CD14-positive monocyte (primary cell): Measurements from ENCODE around the gene KCNQ1OT1. TPM values are rescaled to one million over a fixed set of nuclear protein-coding genes. Genes with fewer than 3 reads are reported as not detected.

Source experiments
- DNase-seq, 3 donors: peaks; one replicate each; pipeline ENCODE4 v3.0.0-alpha.2; 2011 to 2022
- H2AFZ ChIP-seq: 2 replicates; pipeline ENCODE4 v1.6.0; 2012; ENCODE audit warnings: mild to moderate bottlenecking, low read depth, low read length, inconsistent platforms; ENCODE audit not compliant: insufficient read depth, poor library complexity, severe bottlenecking
- H3K27ac ChIP-seq, 2 donors: 1 replicate in 1 of 2; 2 replicates in 1 of 2; pipeline ENCODE4 v1.5.1; 2012 to 2013; ENCODE audit warnings: low read length in 2 of 2, control low read depth in 1 of 2, inconsistent platforms in 1 of 2, low read depth in 1 of 2, mild to moderate bottlenecking in 1 of 2
- H3K27me3 ChIP-seq, 2 donors: one replicate each; pipeline versions ENCODE4 v1.6.0 to v1.6.1; 2011 to 2013; ENCODE audit warnings: low read length in 2 of 2; ENCODE audit not compliant: control insufficient read depth in 2 of 2, insufficient read depth in 2 of 2
- H3K36me3 ChIP-seq, 2 donors: replicated peaks in 1 of 2; 1 replicate in 1 of 2; 2 replicates in 1 of 2; pipeline versions ENCODE4 v1.5.1 to v1.6.1; 2012 to 2013; ENCODE audit warnings: low read length in 2 of 2, control low read depth in 1 of 2, inconsistent platforms in 1 of 2, mild to moderate bottlenecking in 1 of 2; ENCODE audit not compliant: insufficient read depth in 2 of 2, control insufficient read depth in 1 of 2
- H3K4me1 ChIP-seq, 2 donors: 1 replicate in 1 of 2; 2 replicates in 1 of 2; pipeline versions ENCODE4 v1.5.1 to v1.6.1; 2012 to 2013; ENCODE audit warnings: low read length in 2 of 2, control low read depth in 1 of 2, inconsistent platforms in 1 of 2, mild to moderate bottlenecking in 1 of 2, moderate library complexity in 1 of 2; ENCODE audit not compliant: insufficient read depth in 2 of 2, control insufficient read depth in 1 of 2
- H3K4me2 ChIP-seq: replicated peaks from 2 replicates; pipeline ENCODE3; 2012; ENCODE audit warnings: low read length, moderate library complexity, mild to moderate bottlenecking; ENCODE audit not compliant: poor library complexity, severe bottlenecking; ENCODE audit errors: extremely low read depth
- H3K4me3 ChIP-seq, 3 experiments: fragments of 200-600 bp in 1 of 3; sonication (generic) in 1 of 3; replicated peaks in 1 of 3; 1 replicate in 2 of 3; 2 replicates in 1 of 3; pipeline ENCODE4 v1.5.1; 2011 to 2013; ENCODE audit warnings: low read length in 3 of 3, mild to moderate bottlenecking in 3 of 3, control low read depth in 2 of 3, low read depth in 2 of 3, inconsistent platforms in 1 of 3, moderate library complexity in 1 of 3
- H3K79me2 ChIP-seq: 2 replicates; pipeline ENCODE4 v1.6.0; 2012; ENCODE audit warnings: mild to moderate bottlenecking, control low read depth, inconsistent platforms, low read length, moderate library complexity; ENCODE audit not compliant: insufficient read depth
- H3K9ac ChIP-seq: 2 replicates; pipeline ENCODE4 v1.6.0; 2017; ENCODE audit warnings: low read length, mild to moderate bottlenecking; ENCODE audit not compliant: insufficient read depth, poor library complexity, severe bottlenecking
- H3K9me3 ChIP-seq, 2 donors: replicated peaks in 1 of 2; 1 replicate in 1 of 2; 2 replicates in 1 of 2; pipeline versions ENCODE4 v1.5.1 to v1.6.1; 2012 to 2013; ENCODE audit warnings: low read length in 2 of 2, control low read depth in 1 of 2; ENCODE audit not compliant: control insufficient read depth in 1 of 2, insufficient read depth in 1 of 2
- H4K20me1 ChIP-seq: 2 replicates; pipeline ENCODE4 v1.6.0; 2012; ENCODE audit warnings: mild to moderate bottlenecking, low read length, control low read depth, moderate library complexity; ENCODE audit not compliant: insufficient read depth
- H3K27ac Mint-ChIP-seq, 7 donors: one replicate each; pipeline ENCODE4 v1.8.0; 2020; ENCODE audit warnings: mild to moderate bottlenecking in 7 of 7, mixed read lengths in 7 of 7, moderate library complexity in 6 of 7, inconsistent platforms in 2 of 7
- H3K27me3 Mint-ChIP-seq, 3 donors: one replicate each; pipeline ENCODE4 v1.8.0; 2021 to 2022; ENCODE audit warnings: low read depth in 3 of 3, mild to moderate bottlenecking in 3 of 3, mixed read lengths in 3 of 3, moderate library complexity in 3 of 3, inconsistent platforms in 1 of 3
- H3K36me3 Mint-ChIP-seq, 2 donors: one replicate each; pipeline ENCODE4 v1.8.0; 2020; ENCODE audit warnings: mixed read lengths in 2 of 2, inconsistent platforms in 1 of 2, mild to moderate bottlenecking in 1 of 2
- H3K4me1 Mint-ChIP-seq: one replicate; pipeline ENCODE4 v1.8.0; 2020; ENCODE audit warnings: mild to moderate bottlenecking, mixed read lengths
- H3K4me3 Mint-ChIP-seq, 2 donors: one replicate each; pipeline ENCODE4 v1.8.0; 2020; ENCODE audit warnings: mild to moderate bottlenecking in 2 of 2, mixed read lengths in 2 of 2, moderate library complexity in 1 of 2
- H3K9me3 Mint-ChIP-seq, 7 donors: one replicate each; pipeline ENCODE4 v1.8.0; 2020 to 2022; ENCODE audit warnings: mixed read lengths in 7 of 7, mild to moderate bottlenecking in 6 of 7, moderate library complexity in 6 of 7, inconsistent platforms in 2 of 7
- WGBS: methylation state at CpG from one replicate; pipeline ENCODE4 v1.1.5; 2013; ENCODE audit warnings: missing lambda C conversion rate; ENCODE audit not compliant: insufficient coverage; 5-methylcytosine and 5-hydroxymethylcytosine counted together
- intact Hi-C, 2 donors: fragments of 100-400 bp; cut with micrococcal nuclease; formaldehyde crosslinking; loops; one replicate each; pipeline versions ENCODE4 v1.15.0 to v1.15.1; 2023
- polyA plus RNA-seq, 3 donors: library from polyadenylated mRNA; depleted of rRNA in 1 of 3; unstranded in 2 of 3; stranded (reverse) in 1 of 3; fragments of 300-500 nt in 2 of 3; fragments of >200 nt in 1 of 3; fragmentation: Illumina TruSeq in 2 of 3; gene quantifications; 1 replicate in 2 of 3; 2 replicates in 1 of 3; pipeline ENCODE4 v1.2.3, GENCODE V29; 2012 to 2021
- TF ChIP-seq, protein P1 (sequence below): fragments of 200-600 bp; IDR thresholded peaks from one replicate; pipeline ENCODE4 v1.8.0; 2022; ENCODE audit warnings: antibody characterized with exemption, mild to moderate bottlenecking

Gene KCNQ1OT1
- polyA plus RNA-seq, 3 donors = 0.01 to 0.04 (median 0.03) TPM

DNA sequence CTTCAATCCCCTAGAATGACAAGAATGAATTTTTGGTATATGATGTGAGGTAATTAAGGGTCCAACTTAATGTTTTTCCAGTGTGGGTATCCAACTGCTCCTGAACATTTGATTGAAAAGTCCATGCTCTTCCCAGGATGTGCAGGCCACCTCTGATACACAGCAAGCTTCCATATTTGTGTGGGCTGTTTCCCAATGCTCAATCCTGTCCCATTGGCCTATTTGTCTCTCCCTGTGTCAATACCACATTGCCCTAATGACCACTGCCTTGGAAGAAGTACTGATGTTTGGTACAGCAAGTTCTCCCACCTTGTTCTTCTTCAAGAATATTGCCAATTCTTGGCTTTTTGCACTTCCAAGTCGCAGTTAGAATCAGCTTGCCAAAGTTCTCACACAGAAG, 42.9 kb downstream of the KCNQ1OT1 start:
- peaks cover 36% of the 10 kb centered on the region for H4K20me1 ChIP-seq
- no peak overlapping the region for H3K4me2 ChIP-seq
- Mint-ChIP-seq H3K27me3 (peaks cover 2 to 6% (median 2%) of the 10 kb centered on the region in 3 donors), H3K4me3 (no peak overlapping the region), H3K4me1 (peaks cover 10% of the 10 kb centered on the region), H3K9me3 (peaks cover 6 to 65% (median 35%) of the 10 kb centered on the region in 7 donors), H3K27ac (no peak overlapping the region), H3K36me3 (peaks cover 62 to 63% of the 10 kb centered on the region in 2 donors)
- no peaks in the 10 kb centered on the region for H3K79me2 ChIP-seq
- DNase-seq = no peak
- WGBS = no CpG with 5 or more reads among the region's 1 CpG
- TF ChIP-seq, protein P1, sequence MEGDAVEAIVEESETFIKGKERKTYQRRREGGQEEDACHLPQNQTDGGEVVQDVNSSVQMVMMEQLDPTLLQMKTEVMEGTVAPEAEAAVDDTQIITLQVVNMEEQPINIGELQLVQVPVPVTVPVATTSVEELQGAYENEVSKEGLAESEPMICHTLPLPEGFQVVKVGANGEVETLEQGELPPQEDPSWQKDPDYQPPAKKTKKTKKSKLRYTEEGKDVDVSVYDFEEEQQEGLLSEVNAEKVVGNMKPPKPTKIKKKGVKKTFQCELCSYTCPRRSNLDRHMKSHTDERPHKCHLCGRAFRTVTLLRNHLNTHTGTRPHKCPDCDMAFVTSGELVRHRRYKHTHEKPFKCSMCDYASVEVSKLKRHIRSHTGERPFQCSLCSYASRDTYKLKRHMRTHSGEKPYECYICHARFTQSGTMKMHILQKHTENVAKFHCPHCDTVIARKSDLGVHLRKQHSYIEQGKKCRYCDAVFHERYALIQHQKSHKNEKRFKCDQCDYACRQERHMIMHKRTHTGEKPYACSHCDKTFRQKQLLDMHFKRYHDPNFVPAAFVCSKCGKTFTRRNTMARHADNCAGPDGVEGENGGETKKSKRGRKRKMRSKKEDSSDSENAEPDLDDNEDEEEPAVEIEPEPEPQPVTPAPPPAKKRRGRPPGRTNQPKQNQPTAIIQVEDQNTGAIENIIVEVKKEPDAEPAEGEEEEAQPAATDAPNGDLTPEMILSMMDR = no peak
- no peak overlapping the region for H3K4me3 ChIP-seq
- H3K9ac ChIP-seq = no peak overlapping the region
- H3K9me3 ChIP-seq = peaks cover 26 to 41% of the 10 kb centered on the region in 2 donors
- H2AFZ ChIP-seq = no peak overlapping the region
- H3K27me3 ChIP-seq = no peaks in the 10 kb centered on the region
- peaks cover 0 to 6% of the 10 kb centered on the region in 2 donors for H3K4me1 ChIP-seq
- peaks cover 10 to 48% of the 10 kb centered on the region in 2 donors for H3K36me3 ChIP-seq
- intact Hi-C loops = loop anchor here in 1 of 2 donors (5.0 kb wide), 1 partner anchor 35 kb away; no protein-coding TSS in a partner anchor
- H3K27ac ChIP-seq = no peak overlapping the region

DNA sequence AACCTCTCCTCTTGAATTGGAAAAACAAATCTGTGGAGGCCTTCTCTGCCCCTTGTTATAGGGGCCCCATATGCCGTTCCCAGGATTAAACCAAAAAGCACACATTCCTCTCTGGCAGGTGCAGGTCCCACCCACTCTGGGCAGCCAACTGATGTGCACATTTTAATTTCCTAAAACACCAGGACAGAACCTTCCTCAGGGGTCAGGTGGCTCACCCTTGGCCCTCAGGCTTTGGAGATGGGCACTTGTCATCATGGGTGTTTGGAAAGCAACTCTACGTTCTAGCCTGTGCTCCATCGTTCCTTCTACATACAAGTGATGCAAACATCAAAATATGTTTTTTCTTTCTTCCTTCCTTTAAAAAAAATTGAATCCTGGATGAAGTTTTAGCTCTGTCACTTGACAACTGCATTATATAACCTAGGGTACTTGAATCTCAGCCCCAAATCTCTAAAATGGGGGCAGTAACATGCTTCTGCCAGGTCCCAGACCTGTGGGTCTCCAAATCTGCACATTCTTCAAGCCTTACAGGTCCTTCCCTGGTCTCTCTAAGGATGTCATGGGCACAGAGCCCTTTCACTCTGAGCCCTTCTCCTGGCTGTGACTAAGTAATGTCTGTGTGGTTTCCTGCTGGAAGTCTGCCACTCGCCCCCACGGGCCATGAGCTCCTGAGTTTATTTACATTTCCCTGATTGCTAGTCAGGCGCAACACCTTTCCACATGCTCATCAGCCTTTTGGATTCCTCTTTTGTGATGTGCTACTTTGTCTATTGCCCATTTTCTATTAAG, 43.8 kb downstream of the KCNQ1OT1 start:
- no peaks in the 10 kb centered on the region for H3K79me2 ChIP-seq
- H3K36me3 Mint-ChIP-seq = peaks cover 60% of the 10 kb centered on the region in 2 donors
- H3K9me3 ChIP-seq = peaks cover 25 to 41% of the 10 kb centered on the region in 2 donors
- intact Hi-C loops = loop anchor here in 1 of 2 donors (5.0 kb wide), 1 partner anchor 34 kb away; no protein-coding TSS in a partner anchor
- peaks cover 39% of the 10 kb centered on the region for H4K20me1 ChIP-seq
- H3K36me3 ChIP-seq = peaks cover 7 to 40% of the 10 kb centered on the region in 2 donors
- H3K27me3 Mint-ChIP-seq = peaks cover 2 to 3% (median 3%) of the 10 kb centered on the region in 3 donors
- H3K4me3 ChIP-seq = no peak overlapping the region
- no peaks in the 10 kb centered on the region for H3K27me3 ChIP-seq
- peaks cover 7 to 59% (median 33%) of the 10 kb centered on the region in 7 donors for H3K9me3 Mint-ChIP-seq
- H2AFZ ChIP-seq = no peak overlapping the region
- H3K4me1 ChIP-seq = peaks cover 0 to 6% of the 10 kb centered on the region in 2 donors
- no peak overlapping the region for H3K27ac ChIP-seq
- H3K4me3 Mint-ChIP-seq = no peak overlapping the region
- H3K4me2 ChIP-seq = no peak overlapping the region
- H3K4me1 Mint-ChIP-seq = peaks cover 10% of the 10 kb centered on the region
- H3K9ac ChIP-seq = no peak overlapping the region
- no peak for DNase-seq
- TF ChIP-seq, protein P1 = no peak
- 36% methylated on average over 3 of the region's 6 CpGs for WGBS
- H3K27ac Mint-ChIP-seq = no peak overlapping the region
